Head of caudate nucleus (tissue), 42 donors: ENCODE results near the gene SENP3.
"Not testable (repeated sequence)": the region's sequence is repeated elsewhere in the genome, so short reads cannot be mapped to it uniquely, and the experiment has no call there.

ENCODE experiments used
- DNase-seq, 42 donors: peaks; one replicate each; pipeline versions ENCODE4 v3.0.0 to v3.0.0-alpha.2; 2020 to 2021; ENCODE audit warnings: mixed read lengths in 7 of 42
- intact Hi-C: fragments of 100-400 bp; cut with DNase I; formaldehyde crosslinking; loops from one replicate; pipeline ENCODE4 v1.15.0; 2022

Gene SENP3

GRCh38 chr17:7586673-7587419, 25.1 kb downstream of the SENP3 start:
- no peak for DNase-seq
- intact Hi-C loops = loop anchor here (10.0 kb wide), 1 partner anchor 98 kb away; the partner anchor contains the start of genes TP53 and WRAP53

GRCh38 chr17:7587420-7588151, 25.9 kb downstream of the SENP3 start:
- intact Hi-C loops = loop anchor here (10.0 kb wide), 1 partner anchor 97 kb away; the partner anchor contains the start of genes TP53 and WRAP53

GRCh38 chr17:7588553-7589203, 27.0 kb downstream of the SENP3 start:
- DNase-seq = peak in 4 of 42 donors; percentile 7 to 38 (median 17)
- intact Hi-C loops = loop anchor here (10.0 kb wide), 1 partner anchor 96 kb away; the partner anchor contains the start of genes TP53 and WRAP53

More at GRCh38 chr17:7587420-7588151, 25.9 kb downstream of the SENP3 start:
- peak in 5 of 42 donors; percentile 12 to 50 (median 42) for DNase-seq

GRCh38 chr17:7589204-7589868, 27.6 kb downstream of the SENP3 start:
- intact Hi-C loops = loop anchor here (10.0 kb wide), 1 partner anchor 95 kb away; the partner anchor contains the start of genes TP53 and WRAP53
- peak; percentile 81 to 94 (median 88) for DNase-seq

- intact Hi-C loops = loop anchor here (10.0 kb wide), 1 partner anchor 95 kb away; the partner anchor contains the start of genes TP53 and WRAP53
- DNase-seq = peak in 1 of 42 donors; percentile 28
These were observed 28.4 kb downstream of the SENP3 start, which contains the start of gene SOX15 for GRCh38 chr17:7589891-7590691. Gene SOX15, minus strand, starts transcription at chr17:7590094. Its CDS starts 418 bp downstream, at chr17:7589676.

GRCh38 chr17:7590743-7591142, 29.0 kb downstream of the SENP3 start:
- intact Hi-C loops = no loop called here
- no peak for DNase-seq

- intact Hi-C loops = no loop called here
- DNase-seq = no peak
These were observed 29.9 kb downstream of the SENP3 start for GRCh38 chr17:7591596-7591995.

GRCh38 chr17:7592422-7593021, 30.8 kb downstream of the SENP3 start:
- intact Hi-C loops = no loop called here
- DNase-seq = no peak

- no peak for DNase-seq
- intact Hi-C loops = no loop called here
These were observed 31.6 kb downstream of the SENP3 start for GRCh38 chr17:7593296-7593695.

GRCh38 chr17:7597561-7597960, 35.8 kb downstream of the SENP3 start:
- intact Hi-C loops, DNase-seq: not testable (repeated sequence)

GRCh38 chr17:7606280-7606679, 44.6 kb downstream of the SENP3 start:
- intact Hi-C loops = no loop called here
- DNase-seq = no peak

- DNase-seq = no peak
- intact Hi-C loops = no loop called here
These were observed 48.9 kb downstream of the SENP3 start for GRCh38 chr17:7610641-7611040.

GRCh38 chr17:7611635-7612293, 50.0 kb downstream of the SENP3 start:
- intact Hi-C loops = no loop called here
- DNase-seq = no peak

GRCh38 chr17:7612294-7612640, 50.5 kb downstream of the SENP3 start:
- intact Hi-C loops = no loop called here
- no peak for DNase-seq

GRCh38 chr17:7613769-7614424, 52.2 kb downstream of the SENP3 start:
- intact Hi-C loops = no loop called here
- peak in 1 of 42 donors; percentile 5 for DNase-seq

GRCh38 chr17:7614425-7615264, 52.9 kb downstream of the SENP3 start, which contains the start of gene FXR2:
Gene FXR2, minus strand, starts transcription at chr17:7614897. Its CDS starts 365 bp downstream, at chr17:7614532.
- DNase-seq = peak; percentile 97 to 100 (median 99)
- intact Hi-C loops = no loop called here
